ENCODE data around the gene TEX36.

DNA sequence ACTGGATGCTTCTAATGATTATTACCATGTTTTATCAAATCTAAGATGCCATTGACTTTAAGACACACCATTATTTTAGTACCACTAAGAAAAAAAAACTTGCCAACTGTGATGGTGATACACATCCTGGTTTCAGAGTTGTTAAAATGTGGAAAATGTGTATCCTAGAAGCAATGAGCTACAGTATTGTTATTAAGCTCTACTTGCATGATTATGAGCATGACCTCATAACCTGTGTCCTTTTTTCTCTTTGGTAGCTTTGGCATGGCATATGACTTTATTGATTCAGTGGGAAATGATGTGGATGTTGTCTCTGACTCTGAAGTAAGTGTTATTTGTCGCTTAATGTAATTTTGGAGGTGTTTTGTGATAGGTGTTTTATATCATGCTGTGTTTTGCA is 39.8 kb upstream of the TEX36 start:
- TF ChIP-seq, protein P1, sequence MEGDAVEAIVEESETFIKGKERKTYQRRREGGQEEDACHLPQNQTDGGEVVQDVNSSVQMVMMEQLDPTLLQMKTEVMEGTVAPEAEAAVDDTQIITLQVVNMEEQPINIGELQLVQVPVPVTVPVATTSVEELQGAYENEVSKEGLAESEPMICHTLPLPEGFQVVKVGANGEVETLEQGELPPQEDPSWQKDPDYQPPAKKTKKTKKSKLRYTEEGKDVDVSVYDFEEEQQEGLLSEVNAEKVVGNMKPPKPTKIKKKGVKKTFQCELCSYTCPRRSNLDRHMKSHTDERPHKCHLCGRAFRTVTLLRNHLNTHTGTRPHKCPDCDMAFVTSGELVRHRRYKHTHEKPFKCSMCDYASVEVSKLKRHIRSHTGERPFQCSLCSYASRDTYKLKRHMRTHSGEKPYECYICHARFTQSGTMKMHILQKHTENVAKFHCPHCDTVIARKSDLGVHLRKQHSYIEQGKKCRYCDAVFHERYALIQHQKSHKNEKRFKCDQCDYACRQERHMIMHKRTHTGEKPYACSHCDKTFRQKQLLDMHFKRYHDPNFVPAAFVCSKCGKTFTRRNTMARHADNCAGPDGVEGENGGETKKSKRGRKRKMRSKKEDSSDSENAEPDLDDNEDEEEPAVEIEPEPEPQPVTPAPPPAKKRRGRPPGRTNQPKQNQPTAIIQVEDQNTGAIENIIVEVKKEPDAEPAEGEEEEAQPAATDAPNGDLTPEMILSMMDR (IDR thresholded peaks at IDR 0.05): no peak
- TF ChIP-seq POLR2A (IDR thresholded peaks at IDR 0.05): no peak
